Lower lobe of right lung (tissue), 2 donors: ENCODE measurements around the gene RAD18. TPM values are rescaled to one million over a fixed set of nuclear protein-coding genes. Genes with fewer than 3 reads are reported as not detected.

Experiments
- ATAC-seq, 2 donors: fragments of 200-7000 bp; cut with Tn5 transposase; one replicate each; pipeline ENCODE4 v1.9.1; 2020 to 2022; ENCODE audit warnings: mild to moderate bottlenecking in 2 of 2, moderate library complexity in 2 of 2
- DNase-seq: peaks from one replicate; pipeline ENCODE4 v3.0.0-alpha.2; 2020
- H3K27ac ChIP-seq: fragments of 200-600 bp; one replicate; pipeline ENCODE4 v1.8.0; 2022
- H3K27me3 ChIP-seq: fragments of 200-600 bp; one replicate; pipeline ENCODE4 v1.8.0; 2022; ENCODE audit warnings: low read depth
- H3K36me3 ChIP-seq: fragments of 200-600 bp; one replicate; pipeline ENCODE4 v1.8.0; 2022; ENCODE audit warnings: mild to moderate bottlenecking
- H3K4me1 ChIP-seq: fragments of 200-600 bp; one replicate; pipeline ENCODE4 v1.8.0; 2022
- H3K4me3 ChIP-seq: fragments of 200-600 bp; one replicate; pipeline ENCODE4 v1.8.0; 2022; ENCODE audit warnings: mild to moderate bottlenecking
- H3K9me3 ChIP-seq: fragments of 200-600 bp; one replicate; pipeline ENCODE4 v1.8.0; 2022
- CTCF ChIP-seq: fragments of 200-600 bp; IDR thresholded peaks from one replicate; pipeline ENCODE4 v1.8.0; 2022; ENCODE audit warnings: antibody characterized with exemption, mild to moderate bottlenecking
- intact Hi-C: fragments of 100-400 bp; cut with DNase I; formaldehyde crosslinking; loops from one replicate; pipeline ENCODE4 v1.11.0; 2022
- total RNA-seq: library from RNA; stranded (reverse); fragmentation: NEBNext Ultra II Directional; extraction: Animal tissue kit (Norgen Biotek cat#: 25700); gene quantifications from one replicate; pipeline ENCODE4 v1.2.1, GENCODE V29; 2021
- donor health status: DM: no; HTN: yes; CAD: no; lungs with severe emphysema.

Gene RAD18
- total RNA-seq, 1 donor from 2014 or later, result 12.6 TPM

GRCh38 chr3:8970971-8971589 lies 7.8 kb upstream of the RAD18 start:
- ATAC-seq, result peak; percentile 81 to 83
- Histone ChIP-seq H3K4me3 (no peak overlapping the region), H3K36me3 (no peaks in the 10 kb centered on the region), H3K9me3 (no peaks in the 10 kb centered on the region), H3K27me3 (no peaks in the 10 kb centered on the region), H3K4me1 (no peaks in the 10 kb centered on the region), H3K27ac (no peak overlapping the region)
- intact Hi-C loops, result no loop called here
- DNase-seq, result no peak
- peak; percentile 96 for TF ChIP-seq CTCF

- intact Hi-C loops, result no loop called here
- no peak for TF ChIP-seq CTCF
Observed at GRCh38 chr3:8969241-8969640, 6.0 kb upstream of the RAD18 start.

GRCh38 chr3:8968375-8968882 lies 5.2 kb upstream of the RAD18 start:
- Histone ChIP-seq H3K4me3 (no peak overlapping the region), H3K27ac (no peak overlapping the region), H3K9me3 (no peaks in the 10 kb centered on the region), H3K36me3 (no peaks in the 10 kb centered on the region), H3K4me1 (no peaks in the 10 kb centered on the region), H3K27me3 (no peaks in the 10 kb centered on the region)
- intact Hi-C loops, result no loop called here
- ATAC-seq, result no peak
- no peak for TF ChIP-seq CTCF
- no peak for DNase-seq

More at GRCh38 chr3:8969241-8969640, 6.0 kb upstream of the RAD18 start:
- Histone ChIP-seq H3K36me3 (no peaks in the 10 kb centered on the region), H3K27me3 (no peaks in the 10 kb centered on the region), H3K4me1 (no peaks in the 10 kb centered on the region), H3K27ac (no peak overlapping the region), H3K4me3 (no peak overlapping the region), H3K9me3 (no peaks in the 10 kb centered on the region)
- no peak for ATAC-seq
- DNase-seq, result no peak

DNA sequence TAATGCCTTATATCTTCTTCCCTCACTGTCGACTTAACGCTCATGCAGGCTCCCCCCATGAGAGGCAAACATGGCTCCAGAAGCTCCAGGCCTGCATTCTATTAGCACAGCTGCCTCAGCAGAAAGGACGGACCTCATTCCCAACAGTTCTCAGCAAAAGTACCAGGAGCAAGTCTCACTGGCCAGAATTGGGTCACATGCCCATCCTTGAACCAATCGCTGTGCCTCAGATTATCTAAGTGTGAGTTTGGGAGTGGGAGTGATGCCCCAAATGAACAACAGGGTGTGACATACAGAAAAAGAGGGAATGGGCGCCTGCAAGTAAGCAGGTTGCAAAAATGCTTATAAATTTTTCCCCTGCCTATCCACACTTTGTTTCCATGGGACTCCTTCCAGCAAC lies 4.3 kb upstream of the RAD18 start:
- Histone ChIP-seq H3K27ac (no peak overlapping the region), H3K4me1 (peaks cover 4% of the 10 kb centered on the region), H3K27me3 (no peaks in the 10 kb centered on the region), H3K9me3 (no peaks in the 10 kb centered on the region), H3K4me3 (no peak overlapping the region), H3K36me3 (no peaks in the 10 kb centered on the region)
- TF ChIP-seq CTCF, result no peak
- intact Hi-C loops, result no loop called here
- DNase-seq, result no peak
- no peak for ATAC-seq

DNA sequence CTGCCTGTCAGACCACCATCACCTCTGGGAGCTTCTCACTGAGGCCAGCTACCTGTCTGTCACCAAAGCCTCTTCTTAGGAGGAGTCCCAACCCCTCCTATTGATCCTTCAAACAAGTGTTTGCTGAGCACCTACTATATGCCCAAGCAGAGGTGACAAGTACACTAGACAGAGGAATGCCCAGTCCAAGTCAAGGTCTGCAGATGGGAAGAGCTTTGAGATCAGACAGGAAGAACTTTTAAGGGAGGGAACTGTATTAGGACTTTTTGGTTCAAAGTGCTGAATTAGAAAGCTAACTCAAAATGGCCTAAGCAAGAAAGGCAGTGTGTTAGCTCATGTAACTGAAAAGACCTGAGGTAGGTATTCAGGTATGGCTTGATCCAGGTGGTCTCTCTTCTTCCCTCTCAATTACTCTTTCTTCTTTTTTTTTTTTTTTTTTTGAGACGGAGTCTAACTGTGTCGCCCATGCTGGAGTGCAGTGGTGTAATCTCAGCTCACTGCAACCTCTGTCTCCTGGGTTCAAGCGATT lies 3.6 kb upstream of the RAD18 start:
- H3K4me3 ChIP-seq, result no peak overlapping the region
- H3K27me3 ChIP-seq, result no peaks in the 10 kb centered on the region
- DNase-seq, result no peak
- H3K27ac ChIP-seq, result no peak overlapping the region
- H3K4me1 ChIP-seq, result peaks cover 9% of the 10 kb centered on the region
- intact Hi-C loops, result no loop called here
- H3K9me3 ChIP-seq, result no peaks in the 10 kb centered on the region
- TF ChIP-seq CTCF, result no peak
- no peak for ATAC-seq
- H3K36me3 ChIP-seq, result no peaks in the 10 kb centered on the region
